Spleen (tissue), 11 donors: ENCODE data around the gene CAPN6. TPM values are rescaled to one million over a fixed set of nuclear protein-coding genes. Genes with fewer than 3 reads are reported as not detected.
A peak's percentile ranks its signal among the peaks of the same experiment; 100 is the strongest.

Experiments
- DNase-seq: peaks from one replicate; pipeline ENCODE4 v3.0.0-alpha.2; 2020
- H3K27ac ChIP-seq, 8 donors: fragments of 200-600 bp; sonication (generic) in 7 of 8; 1 replicate in 4 of 8; 2 replicates in 4 of 8; pipeline versions ENCODE4 v1.5.0 to v1.8.0; 2016 to 2021; ENCODE audit warnings: inconsistent platforms in 4 of 8, mild to moderate bottlenecking in 4 of 8, moderate library complexity in 1 of 8
- H3K27me3 ChIP-seq, 7 donors: fragments of 200-600 bp; sonication (generic) in 6 of 7; replicated peaks in 1 of 7; 1 replicate in 4 of 7; 2 replicates in 3 of 7; pipeline versions ENCODE4 v1.5.0 to v1.8.0; 2016 to 2021; ENCODE audit warnings: inconsistent platforms in 3 of 7, mild to moderate bottlenecking in 1 of 7
- H3K36me3 ChIP-seq, 6 donors: fragments of 200-600 bp; sonication (generic) in 5 of 6; 1 replicate in 4 of 6; 2 replicates in 2 of 6; pipeline versions ENCODE4 v1.5.0 to v1.8.0; 2016 to 2021; ENCODE audit warnings: inconsistent platforms in 2 of 6
- H3K4me1 ChIP-seq, 6 donors: fragments of 200-600 bp; sonication (generic) in 5 of 6; 1 replicate in 3 of 6; 2 replicates in 3 of 6; pipeline versions ENCODE4 v1.5.0 to v1.8.0; 2016 to 2021; ENCODE audit warnings: inconsistent platforms in 3 of 6
- H3K4me3 ChIP-seq, 8 donors: fragments of 200-600 bp; sonication (generic) in 7 of 8; 1 replicate in 4 of 8; 2 replicates in 4 of 8; pipeline versions ENCODE4 v1.5.0 to v1.8.0; 2016 to 2021; ENCODE audit warnings: inconsistent platforms in 4 of 8, mild to moderate bottlenecking in 4 of 8, moderate library complexity in 2 of 8
- H3K9me3 ChIP-seq, 8 donors: fragments of 200-600 bp; sonication (generic) in 7 of 8; 1 replicate in 4 of 8; 2 replicates in 4 of 8; pipeline versions ENCODE4 v1.5.0 to v1.8.0; 2016 to 2021; ENCODE audit warnings: inconsistent platforms in 4 of 8
- POLR2A ChIP-seq, 3 donors: fragments of 450-650 bp; IDR thresholded peaks; one replicate each; pipeline ENCODE4 v1.5.1; 2017; ENCODE audit warnings: antibody characterized with exemption in 3 of 3, mild to moderate bottlenecking in 1 of 3
- POLR2AphosphoS5 ChIP-seq, 3 donors: sonication (generic); formaldehyde crosslinking; IDR thresholded peaks; one replicate each; pipeline ENCODE4 v1.5.1; 2017; ENCODE audit warnings: antibody characterized with exemption in 3 of 3
- WGBS, 5 donors: extraction: QIAGEN DNeasy Blood & Tissue Kit in 3 of 5; methylation state at CpG; one replicate each; pipeline versions ENCODE4 v1.1.5 to v1.1.7; 2013 to 2018; 5-methylcytosine and 5-hydroxymethylcytosine counted together
- intact Hi-C: fragments of 100-400 bp; cut with DNase I; formaldehyde crosslinking; loops from one replicate; pipeline ENCODE4 v1.15.0; 2023; ENCODE audit warnings: low total_unique reads
- polyA plus RNA-seq, 3 donors: library from polyadenylated mRNA; stranded (reverse); fragments of 200-250 nt; gene quantifications; one replicate each; pipeline ENCODE4 v1.2.1, GENCODE V29; 2013
- total RNA-seq, 7 donors: library from RNA; depleted of rRNA in 3 of 7; stranded (reverse); fragments of >200 nt in 3 of 7; fragmentation: NEBNext Ultra II Directional in 4 of 7; extraction: Animal tissue kit (Norgen Biotek cat#: 25700) in 4 of 7; gene quantifications; one replicate each; pipeline versions ENCODE4 v1.1.0 to v1.2.1, GENCODE V29; 2016 to 2021
- TF ChIP-seq, protein P1 (sequence below), 11 experiments: fragments of 200-600 bp in 7 of 11; fragments of 450-650 bp in 4 of 11; sonication (generic) in 4 of 11; IDR thresholded peaks in 8 of 11; conservative IDR thresholded peaks in 3 of 11; 1 replicate in 7 of 11; 2 replicates in 4 of 11; pipeline versions ENCODE4 v1.4.0 to v1.8.0; 2016 to 2021; ENCODE audit warnings: antibody characterized with exemption in 11 of 11, inconsistent platforms in 4 of 11, mild to moderate bottlenecking in 1 of 11
- donor health status: healthy with polysubstance abuse.
- donor health status: DM: no; HTN: no; CAD: no; lungs with moderate emphysema.
- donor health status: DM: no; HTN: no; CAD: no.
- donor health status: Bipolar disorder and iron deficiency.
- donor health status: healthy.
- donor health status: DM: no; HTN: no; CAD: no.
- donor health status: DM: yes; HTN: yes; CAD: no.

The CAPN6 gene
- total and polyA plus RNA-seq, 10 donors, result 0.16 to 7.4 (median 1.0) TPM; not detected in 1

DNA sequence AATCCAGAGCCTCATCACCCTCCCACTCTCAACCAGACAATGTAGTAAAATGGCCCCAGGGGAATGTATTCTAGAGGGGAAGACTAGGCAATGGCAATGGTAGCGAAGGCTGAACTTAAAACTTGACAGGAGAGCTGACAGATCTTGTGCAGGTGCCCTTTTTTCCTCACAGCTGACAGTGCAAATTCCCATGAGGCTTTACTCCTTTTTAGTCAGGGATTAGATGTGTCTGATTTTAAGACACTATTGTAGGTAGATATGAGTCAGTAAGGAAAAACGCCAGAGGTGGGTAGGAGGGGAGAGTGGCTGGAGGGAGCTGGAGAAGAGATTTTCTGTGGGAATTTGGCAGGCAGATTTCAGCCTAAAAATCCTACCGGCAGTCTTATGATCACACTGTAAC, 10.7 kb downstream of the CAPN6 start:
- no peaks in the 10 kb centered on the region for H3K4me1 ChIP-seq
- peaks cover 0 to 13% (median 0%) of the 10 kb centered on the region in 7 donors for H3K27me3 ChIP-seq
- TF ChIP-seq POLR2A (IDR thresholded peaks at IDR 0.05) (no peak), POLR2AphosphoS5 (IDR thresholded peaks at IDR 0.05) (no peak)
- TF ChIP-seq, protein P1, sequence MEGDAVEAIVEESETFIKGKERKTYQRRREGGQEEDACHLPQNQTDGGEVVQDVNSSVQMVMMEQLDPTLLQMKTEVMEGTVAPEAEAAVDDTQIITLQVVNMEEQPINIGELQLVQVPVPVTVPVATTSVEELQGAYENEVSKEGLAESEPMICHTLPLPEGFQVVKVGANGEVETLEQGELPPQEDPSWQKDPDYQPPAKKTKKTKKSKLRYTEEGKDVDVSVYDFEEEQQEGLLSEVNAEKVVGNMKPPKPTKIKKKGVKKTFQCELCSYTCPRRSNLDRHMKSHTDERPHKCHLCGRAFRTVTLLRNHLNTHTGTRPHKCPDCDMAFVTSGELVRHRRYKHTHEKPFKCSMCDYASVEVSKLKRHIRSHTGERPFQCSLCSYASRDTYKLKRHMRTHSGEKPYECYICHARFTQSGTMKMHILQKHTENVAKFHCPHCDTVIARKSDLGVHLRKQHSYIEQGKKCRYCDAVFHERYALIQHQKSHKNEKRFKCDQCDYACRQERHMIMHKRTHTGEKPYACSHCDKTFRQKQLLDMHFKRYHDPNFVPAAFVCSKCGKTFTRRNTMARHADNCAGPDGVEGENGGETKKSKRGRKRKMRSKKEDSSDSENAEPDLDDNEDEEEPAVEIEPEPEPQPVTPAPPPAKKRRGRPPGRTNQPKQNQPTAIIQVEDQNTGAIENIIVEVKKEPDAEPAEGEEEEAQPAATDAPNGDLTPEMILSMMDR (IDR thresholded peaks at IDR 0.05 in 8 of 11, conservative IDR thresholded peaks at IDR 0.05 in 3 of 11), result no peak
- no peak for DNase-seq
- no peak overlapping the region for H3K27ac ChIP-seq
- no peak overlapping the region for H3K4me3 ChIP-seq
- WGBS, 5 donors, result 56 to 84% (median 75%) methylated on average over 3 of the region's 3 CpGs
- no peaks in the 10 kb centered on the region for H3K36me3 ChIP-seq
- intact Hi-C loops, result no loop called here
- no peaks in the 10 kb centered on the region for H3K9me3 ChIP-seq

DNA sequence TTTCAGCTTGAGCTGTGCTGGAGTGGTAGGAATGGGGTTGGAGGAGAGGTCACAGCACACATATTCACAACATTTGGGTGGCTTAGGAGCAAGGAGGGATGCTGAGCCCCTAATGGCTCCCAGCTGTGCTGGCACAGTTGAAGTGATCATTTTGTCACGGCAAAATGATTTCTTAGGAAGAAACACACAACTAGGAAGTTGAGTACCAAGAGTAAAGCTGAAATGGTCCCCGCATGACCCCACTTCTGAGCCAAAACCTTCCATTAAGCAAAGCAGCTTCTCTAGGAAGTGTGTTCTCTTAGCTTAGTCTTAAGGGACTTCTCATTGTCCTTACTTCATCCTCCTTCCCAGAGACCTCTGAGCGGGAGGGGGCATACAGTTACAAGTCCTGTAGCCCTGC, 12.6 kb downstream of the CAPN6 start:
- H3K4me3 ChIP-seq, result no peak overlapping the region

DNA sequence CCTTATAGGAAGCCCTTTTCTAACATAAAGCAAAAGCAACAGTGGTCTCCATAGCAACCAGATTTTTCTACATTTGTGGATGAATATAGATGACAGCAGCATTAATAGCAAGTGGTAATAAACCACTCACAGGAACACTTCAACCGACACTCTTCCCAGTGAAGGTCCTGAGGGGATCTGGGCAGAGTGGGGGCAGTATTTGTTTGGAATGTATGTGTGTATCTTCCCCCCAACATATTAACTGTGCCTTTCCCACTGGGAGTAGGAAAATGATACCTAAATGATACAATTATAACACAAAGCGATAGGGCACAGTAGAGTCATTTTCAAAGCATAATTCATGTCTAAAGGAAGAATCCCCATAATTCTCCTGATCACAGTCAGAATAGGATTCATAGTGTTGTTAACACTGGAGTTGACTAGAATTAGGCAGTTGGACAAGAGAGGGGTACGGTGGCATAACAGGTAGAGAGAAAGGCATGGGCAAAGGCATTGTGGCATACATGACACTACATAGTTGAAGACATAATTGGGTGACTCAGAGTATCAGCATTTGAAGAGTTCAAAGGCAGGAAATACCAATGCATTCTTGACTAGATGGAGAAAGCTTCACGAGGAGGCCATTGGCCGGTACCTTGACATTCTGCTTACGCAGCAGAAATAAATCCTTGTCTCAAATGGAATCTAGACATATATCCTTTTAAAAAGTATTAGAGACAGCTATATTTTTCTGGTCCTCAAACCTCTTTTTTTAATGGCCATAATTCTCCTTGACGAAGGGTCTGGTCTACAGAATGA, 15.2 kb downstream of the CAPN6 start:
- Histone ChIP-seq H3K27ac (no peak overlapping the region), H3K36me3 (no peaks in the 10 kb centered on the region), H3K4me1 (no peaks in the 10 kb centered on the region), H3K9me3 (no peaks in the 10 kb centered on the region), H3K4me3 (no peak overlapping the region), H3K27me3 (no peaks in the 10 kb centered on the region)
- DNase-seq, result no peak
- WGBS, 5 donors, result 75 to 88% (median 81%) methylated on average over 7 of the region's 7 CpGs
- intact Hi-C loops, result no loop called here
- TF ChIP-seq, protein P1 (IDR thresholded peaks at IDR 0.05 in 8 of 11, conservative IDR thresholded peaks at IDR 0.05 in 3 of 11), result no peak
- TF ChIP-seq POLR2A (IDR thresholded peaks at IDR 0.05) (no peak), POLR2AphosphoS5 (IDR thresholded peaks at IDR 0.05) (no peak)

More for the DNA sequence above, 12.6 kb downstream of the CAPN6 start:
- H3K36me3 ChIP-seq, result no peaks in the 10 kb centered on the region
- no peaks in the 10 kb centered on the region for H3K4me1 ChIP-seq
- TF ChIP-seq POLR2A (IDR thresholded peaks at IDR 0.05) (no peak), POLR2AphosphoS5 (IDR thresholded peaks at IDR 0.05) (peak in 1 of 3 donors; percentile 7)
- H3K9me3 ChIP-seq, result no peaks in the 10 kb centered on the region
- H3K27me3 ChIP-seq, result peaks cover 0 to 7% (median 0%) of the 10 kb centered on the region in 7 donors
- no peak for DNase-seq
- intact Hi-C loops, result no loop called here
- no peak overlapping the region for H3K27ac ChIP-seq
- 62 to 100% (median 80%) methylated on average over 2 to 3 of the region's 3 CpGs for WGBS, 5 donors

DNA sequence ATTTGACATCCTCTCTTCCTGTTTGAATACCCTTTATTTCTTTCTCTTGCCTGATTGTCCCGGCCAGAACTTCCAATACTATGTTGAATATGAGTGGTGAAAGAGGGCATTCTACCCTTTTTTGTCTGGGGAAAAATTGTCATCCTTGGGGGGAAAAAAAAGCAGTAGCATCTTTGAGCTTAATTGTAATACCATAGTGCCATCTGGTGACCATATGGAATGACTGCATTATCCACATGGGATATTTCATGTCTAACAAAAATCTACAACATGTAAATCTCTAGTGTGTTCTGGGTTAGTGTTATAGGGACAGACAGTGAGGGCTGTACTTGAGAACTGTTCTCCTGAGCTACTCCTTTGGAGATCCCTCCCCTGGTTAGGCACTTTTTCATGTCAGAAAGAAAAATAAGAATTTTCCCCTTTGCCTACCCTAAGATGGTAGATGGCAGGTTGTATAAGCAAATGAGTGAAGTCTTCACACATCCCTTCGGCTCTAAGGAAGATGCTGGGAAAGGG, 26.0 kb downstream of the CAPN6 start:
- Histone ChIP-seq H3K9me3 (no peaks in the 10 kb centered on the region), H3K36me3 (no peaks in the 10 kb centered on the region), H3K4me1 (no peaks in the 10 kb centered on the region), H3K4me3 (no peak overlapping the region), H3K27ac (no peak overlapping the region), H3K27me3 (peaks cover 0 to 9% (median 0%) of the 10 kb centered on the region in 7 donors)
- TF ChIP-seq, protein P1 (IDR thresholded peaks at IDR 0.05 in 8 of 11, conservative IDR thresholded peaks at IDR 0.05 in 3 of 11), result peak in 8 of 11 experiments; percentile 27 to 51 (median 41)
- no peak for TF ChIP-seq POLR2AphosphoS5 (IDR thresholded peaks at IDR 0.05)
- WGBS, 5 donors, result 27 to 62% (median 38%) methylated on average over 1 to 2 of the region's 2 CpGs
- intact Hi-C loops, result loop anchor here (10.0 kb wide), 1 partner anchor 249 kb away; no protein-coding TSS in a partner anchor
- no peak for DNase-seq
